ENCODE results near the gene MRM3. TPM values are rescaled to one million over a fixed set of nuclear protein-coding genes. Genes with fewer than 3 reads are reported as not detected.
A peak's percentile ranks its signal among the peaks of the same experiment; 100 is the strongest.
"Not testable (repeated sequence)": the region's sequence is repeated elsewhere in the genome, so short reads cannot be mapped to it uniquely, and the experiment has no call there.

MRM3 gene
- total RNA-seq, 2 donors from 2014 or later: 23.2 to 28.5 TPM

- H3K27ac Mint-ChIP-seq; H3K9me3 Mint-ChIP-seq; DNase-seq (ENCODE audit: low spot score in 2 of 2); ATAC-seq: not testable (repeated sequence)
- H3K36me3 Mint-ChIP-seq: peaks cover 21 to 28% of the 10 kb centered on the region in 2 donors
Measured at GRCh38 chr17:785901-786300, 3.7 kb downstream of the MRM3 start.

GRCh38 chr17:787641-788221, 5.6 kb downstream of the MRM3 start:
- no peak for DNase-seq (ENCODE audit: low spot score in 2 of 2)
- Mint-ChIP-seq H3K9me3 (no peaks in the 10 kb centered on the region), H3K36me3 (peaks cover 9 to 23% of the 10 kb centered on the region in 2 donors), H3K27ac (no peak overlapping the region)
- ATAC-seq: no peak

- peaks cover 5 to 18% of the 10 kb centered on the region in 2 donors for H3K36me3 Mint-ChIP-seq
- DNase-seq (ENCODE audit: low spot score in 2 of 2) (no peak), ATAC-seq (no peak)
- H3K9me3 Mint-ChIP-seq: no peaks in the 10 kb centered on the region
- H3K27ac Mint-ChIP-seq: no peak overlapping the region
Measured at GRCh38 chr17:788551-788950, 6.4 kb downstream of the MRM3 start.

- Mint-ChIP-seq H3K36me3 (peaks cover 5 to 11% of the 10 kb centered on the region in 2 donors), H3K27ac (no peak overlapping the region), H3K9me3 (no peaks in the 10 kb centered on the region)
- no peak for ATAC-seq
- DNase-seq (ENCODE audit: low spot score in 2 of 2): no peak
Measured at GRCh38 chr17:789160-789840, 7.1 kb downstream of the MRM3 start.

GRCh38 chr17:789931-790873, 8.0 kb downstream of the MRM3 start:
- H3K27ac Mint-ChIP-seq; DNase-seq (ENCODE audit: low spot score in 2 of 2); H3K9me3 Mint-ChIP-seq: not testable (repeated sequence)
- peaks cover 5 to 11% of the 10 kb centered on the region in 2 donors for H3K36me3 Mint-ChIP-seq
- ATAC-seq: peak in 1 of 2 donors; percentile 29

GRCh38 chr17:790874-791247, 8.7 kb downstream of the MRM3 start:
- not testable (repeated sequence) for H3K27ac Mint-ChIP-seq; ATAC-seq; H3K9me3 Mint-ChIP-seq; DNase-seq (ENCODE audit: low spot score in 2 of 2)
- H3K36me3 Mint-ChIP-seq: peaks cover 5 to 11% of the 10 kb centered on the region in 2 donors

- H3K9me3 Mint-ChIP-seq: no peaks in the 10 kb centered on the region
- ATAC-seq (no peak), DNase-seq (ENCODE audit: low spot score in 2 of 2) (no peak)
- peaks cover 5 to 11% of the 10 kb centered on the region in 2 donors for H3K36me3 Mint-ChIP-seq
- H3K27ac Mint-ChIP-seq: no peak overlapping the region
Measured at GRCh38 chr17:791829-792228, 9.7 kb downstream of the MRM3 start.

GRCh38 chr17:792277-792676, 10.1 kb downstream of the MRM3 start:
- ATAC-seq: no peak
- H3K36me3 Mint-ChIP-seq: peaks cover 5 to 11% of the 10 kb centered on the region in 2 donors
- DNase-seq (ENCODE audit: low spot score in 2 of 2): no peak
- no peak overlapping the region for H3K27ac Mint-ChIP-seq
- no peaks in the 10 kb centered on the region for H3K9me3 Mint-ChIP-seq

GRCh38 chr17:794876-795275, 12.7 kb downstream of the MRM3 start:
- ATAC-seq: peak; percentile 70 to 74
- peak overlapping the region; percentile 42 to 79 for H3K27ac Mint-ChIP-seq
- no peaks in the 10 kb centered on the region for H3K9me3 Mint-ChIP-seq
- peak in 1 of 2 donors; percentile 55 for DNase-seq (ENCODE audit: low spot score in 2 of 2)
- H3K36me3 Mint-ChIP-seq: peaks cover 5 to 10% of the 10 kb centered on the region in 2 donors

- ATAC-seq (no peak), DNase-seq (ENCODE audit: low spot score in 2 of 2) (no peak)
- Mint-ChIP-seq H3K9me3 (no peaks in the 10 kb centered on the region), H3K27ac (no peak overlapping the region), H3K36me3 (peaks cover 5 to 6% of the 10 kb centered on the region in 2 donors)
Measured at GRCh38 chr17:795276-795675, 13.1 kb downstream of the MRM3 start.

- Mint-ChIP-seq H3K36me3 (peaks cover 5% of the 10 kb centered on the region in 2 donors), H3K9me3 (no peaks in the 10 kb centered on the region), H3K27ac (peak overlapping the region in 1 of 2 donors; percentile 50)
- ATAC-seq: no peak
- DNase-seq (ENCODE audit: low spot score in 2 of 2): no peak
Measured at GRCh38 chr17:795721-796120, 13.6 kb downstream of the MRM3 start.

- peak overlapping the region in 1 of 2 donors; percentile 33 for H3K27ac Mint-ChIP-seq
- ATAC-seq: no peak
- no peaks in the 10 kb centered on the region for H3K36me3 Mint-ChIP-seq
- H3K9me3 Mint-ChIP-seq: no peaks in the 10 kb centered on the region
- DNase-seq (ENCODE audit: low spot score in 2 of 2): no peak
Measured at GRCh38 chr17:796609-797008, 14.5 kb downstream of the MRM3 start.

- H3K9me3 Mint-ChIP-seq: no peaks in the 10 kb centered on the region
- no peak for ATAC-seq
Measured at GRCh38 chr17:797236-797840, 15.2 kb downstream of the MRM3 start.

GRCh38 chr17:798246-798645, 16.1 kb downstream of the MRM3 start:
- Mint-ChIP-seq H3K27ac (no peak overlapping the region), H3K9me3 (no peaks in the 10 kb centered on the region), H3K36me3 (no peaks in the 10 kb centered on the region)
- no peak for ATAC-seq
- no peak for DNase-seq (ENCODE audit: low spot score in 2 of 2)

More at GRCh38 chr17:797236-797840, 15.2 kb downstream of the MRM3 start:
- Mint-ChIP-seq H3K27ac (no peak overlapping the region), H3K36me3 (no peaks in the 10 kb centered on the region)
- DNase-seq (ENCODE audit: low spot score in 2 of 2): no peak

GRCh38 chr17:799261-799660, 17.1 kb downstream of the MRM3 start:
- DNase-seq (ENCODE audit: low spot score in 2 of 2) (no peak), ATAC-seq (no peak)
- no peaks in the 10 kb centered on the region for H3K9me3 Mint-ChIP-seq
- no peak overlapping the region for H3K27ac Mint-ChIP-seq
- no peaks in the 10 kb centered on the region for H3K36me3 Mint-ChIP-seq

GRCh38 chr17:800446-801242, 18.5 kb downstream of the MRM3 start:
- Mint-ChIP-seq H3K36me3 (no peaks in the 10 kb centered on the region), H3K27ac (no peak overlapping the region), H3K9me3 (no peaks in the 10 kb centered on the region)
- ATAC-seq: no peak
- DNase-seq (ENCODE audit: low spot score in 2 of 2): no peak

Data from activated naive CD4-positive, alpha-beta T cell treated with anti-CD3 and anti-CD28 coated beads, Interleukin-2, amount 50 U/mL, for 72 hours (primary cell).